ENCODE data around the gene DPEP2NB.
"Not testable (repeated sequence)": the region's sequence is repeated elsewhere in the genome, so short reads cannot be mapped to it uniquely, and the experiment has no call there.

The DPEP2NB gene

GRCh38 chr16:67982011-67982696, 33.6 kb downstream of the DPEP2NB start:
- DNase-seq (ENCODE audit: low read depth): no peak
- no peak overlapping the region for H3K4me3 ChIP-seq (ENCODE audit: low read depth, low read length)
- TF ChIP-seq CTCF (IDR thresholded peaks at IDR 0.05; ENCODE audit: insufficient read depth, low read depth, low read length, missing control alignments): no peak

GRCh38 chr16:67979955-67980678, 35.6 kb downstream of the DPEP2NB start, which contains the start of gene DPEP3:
DPEP3 (minus strand) TSS chr16:67980499; CDS start chr16:67980380, 119 bp downstream.
- no peak for TF ChIP-seq CTCF (IDR thresholded peaks at IDR 0.05; ENCODE audit: insufficient read depth, low read depth, low read length, missing control alignments)
- H3K4me3 ChIP-seq (ENCODE audit: low read depth, low read length): no peak within 1 kb of the TSS
- no peak for DNase-seq (ENCODE audit: low read depth)

GRCh38 chr16:67977469-67978227, 38.1 kb downstream of the DPEP2NB start:
- no peak overlapping the region for H3K4me3 ChIP-seq (ENCODE audit: low read depth, low read length)
- no peak for TF ChIP-seq CTCF (IDR thresholded peaks at IDR 0.05; ENCODE audit: insufficient read depth, low read depth, low read length, missing control alignments)
- no peak for DNase-seq (ENCODE audit: low read depth)

- no peak overlapping the region for H3K4me3 ChIP-seq (ENCODE audit: low read depth, low read length)
- no peak for DNase-seq (ENCODE audit: low read depth)
- no peak for TF ChIP-seq CTCF (IDR thresholded peaks at IDR 0.05; ENCODE audit: insufficient read depth, low read depth, low read length, missing control alignments)
These were observed 38.7 kb downstream of the DPEP2NB start for GRCh38 chr16:67977005-67977404.

GRCh38 chr16:67976205-67976604, 39.5 kb downstream of the DPEP2NB start:
- DNase-seq (ENCODE audit: low read depth): no peak
- no peak overlapping the region for H3K4me3 ChIP-seq (ENCODE audit: low read depth, low read length)
- no peak for TF ChIP-seq CTCF (IDR thresholded peaks at IDR 0.05; ENCODE audit: insufficient read depth, low read depth, low read length, missing control alignments)

- H3K4me3 ChIP-seq (ENCODE audit: low read depth, low read length): peak overlapping the region; percentile 1; the same call in 1 of the 2 replicates
- DNase-seq (ENCODE audit: low read depth): peak; percentile 80
- TF ChIP-seq CTCF (IDR thresholded peaks at IDR 0.05; ENCODE audit: insufficient read depth, low read depth, low read length, missing control alignments): no peak
These were observed 40.2 kb downstream of the DPEP2NB start for GRCh38 chr16:67975321-67976105.

GRCh38 chr16:67972285-67972684, 43.4 kb downstream of the DPEP2NB start:
- DNase-seq (ENCODE audit: low read depth); H3K4me3 ChIP-seq (ENCODE audit: low read depth, low read length): not testable (repeated sequence)

Data from GM12865 (cell line).